HG03196 (cell line): ENCODE data around the gene DMWD.
A peak's percentile ranks its signal among the peaks of the same experiment; 100 is the strongest.

Experiments used
- ATAC-seq: cut with Tn5 transposase; IDR thresholded peaks from one replicate; pipeline ENCODE4 v1.9.1; 2021; ENCODE audit not compliant: unreplicated experiment

The DMWD gene, protein sequence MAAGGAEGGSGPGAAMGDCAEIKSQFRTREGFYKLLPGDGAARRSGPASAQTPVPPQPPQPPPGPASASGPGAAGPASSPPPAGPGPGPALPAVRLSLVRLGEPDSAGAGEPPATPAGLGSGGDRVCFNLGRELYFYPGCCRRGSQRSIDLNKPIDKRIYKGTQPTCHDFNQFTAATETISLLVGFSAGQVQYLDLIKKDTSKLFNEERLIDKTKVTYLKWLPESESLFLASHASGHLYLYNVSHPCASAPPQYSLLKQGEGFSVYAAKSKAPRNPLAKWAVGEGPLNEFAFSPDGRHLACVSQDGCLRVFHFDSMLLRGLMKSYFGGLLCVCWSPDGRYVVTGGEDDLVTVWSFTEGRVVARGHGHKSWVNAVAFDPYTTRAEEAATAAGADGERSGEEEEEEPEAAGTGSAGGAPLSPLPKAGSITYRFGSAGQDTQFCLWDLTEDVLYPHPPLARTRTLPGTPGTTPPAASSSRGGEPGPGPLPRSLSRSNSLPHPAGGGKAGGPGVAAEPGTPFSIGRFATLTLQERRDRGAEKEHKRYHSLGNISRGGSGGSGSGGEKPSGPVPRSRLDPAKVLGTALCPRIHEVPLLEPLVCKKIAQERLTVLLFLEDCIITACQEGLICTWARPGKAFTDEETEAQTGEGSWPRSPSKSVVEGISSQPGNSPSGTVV

DNA sequence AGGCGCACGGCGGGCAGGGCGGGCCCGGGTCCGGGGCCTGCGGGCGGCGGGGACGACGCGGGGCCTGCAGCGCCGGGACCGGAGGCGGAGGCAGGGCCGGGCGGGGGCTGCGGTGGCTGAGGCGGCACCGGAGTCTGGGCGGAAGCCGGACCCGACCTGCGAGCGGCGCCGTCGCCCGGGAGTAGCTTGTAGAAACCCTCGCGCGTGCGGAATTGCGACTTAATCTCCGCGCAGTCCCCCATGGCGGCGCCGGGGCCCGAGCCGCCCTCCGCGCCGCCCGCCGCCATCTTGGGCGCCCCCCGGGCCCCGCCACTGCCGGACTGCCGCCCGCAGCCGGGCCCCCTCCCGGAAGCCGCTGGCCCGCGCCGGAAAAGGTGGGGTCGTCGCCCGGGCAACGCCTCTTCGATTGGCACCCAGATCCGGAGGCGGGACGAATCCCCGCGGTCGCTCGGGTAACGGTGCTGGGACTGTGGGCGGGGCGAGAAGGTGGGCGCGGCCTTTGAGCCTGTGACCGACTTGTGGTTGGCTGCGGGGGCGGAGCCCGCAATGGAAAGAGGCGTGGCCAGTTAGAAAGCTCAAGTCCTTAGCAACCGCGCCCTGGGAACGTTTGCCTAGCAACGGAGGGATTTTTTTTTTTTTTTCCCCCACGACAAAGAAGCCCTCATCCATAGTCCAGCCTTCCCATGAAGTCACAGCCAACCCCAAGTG, at the start of gene DMWD:
DMWD (minus strand) TSS at position 376 of the 708 bp plus-strand sequence; CDS start at position 287, 89 bp downstream.
- ATAC-seq = peak; percentile 95

DNA sequence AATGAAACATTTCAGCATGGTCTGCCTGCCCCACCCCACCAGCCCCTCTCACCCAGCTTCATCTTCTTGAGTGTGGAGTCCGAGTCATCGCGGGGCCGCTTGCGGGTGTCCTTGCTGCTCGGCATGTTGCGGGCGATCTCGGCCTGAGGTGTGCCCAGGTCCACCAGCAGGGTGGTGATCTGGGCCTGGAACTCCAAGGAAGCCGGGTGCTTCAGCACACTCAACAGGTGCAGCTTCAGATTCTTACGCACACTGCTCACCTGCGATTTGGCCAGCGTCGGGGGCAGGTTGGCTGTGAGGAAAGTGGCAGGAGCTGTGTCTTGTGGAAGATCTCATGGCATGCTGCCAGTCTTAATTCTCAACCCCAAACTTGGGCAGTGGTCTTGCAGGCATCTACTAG, 49.6 kb upstream of the DMWD start:
- ATAC-seq = no peak

DNA sequence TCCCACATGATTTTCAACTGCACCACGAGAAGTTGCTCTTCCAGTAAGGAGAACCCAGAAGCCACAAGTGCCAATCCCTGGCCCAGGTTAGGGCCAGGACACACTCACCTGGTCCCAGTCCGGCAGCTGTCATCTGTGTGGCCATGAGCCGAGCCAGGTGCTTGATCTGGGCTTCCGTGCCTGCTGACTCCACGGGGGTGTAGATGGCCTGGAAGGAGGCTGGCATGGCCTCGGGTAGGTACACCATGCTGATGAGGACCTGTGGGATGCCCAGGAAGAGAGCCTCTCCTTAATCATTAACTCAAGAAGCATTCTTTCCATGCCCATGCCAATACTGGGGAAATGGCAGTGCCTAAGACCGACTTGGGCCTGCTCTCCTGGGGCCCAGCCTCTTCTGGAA, 42.3 kb upstream of the DMWD start:
- no peak for ATAC-seq

DNA sequence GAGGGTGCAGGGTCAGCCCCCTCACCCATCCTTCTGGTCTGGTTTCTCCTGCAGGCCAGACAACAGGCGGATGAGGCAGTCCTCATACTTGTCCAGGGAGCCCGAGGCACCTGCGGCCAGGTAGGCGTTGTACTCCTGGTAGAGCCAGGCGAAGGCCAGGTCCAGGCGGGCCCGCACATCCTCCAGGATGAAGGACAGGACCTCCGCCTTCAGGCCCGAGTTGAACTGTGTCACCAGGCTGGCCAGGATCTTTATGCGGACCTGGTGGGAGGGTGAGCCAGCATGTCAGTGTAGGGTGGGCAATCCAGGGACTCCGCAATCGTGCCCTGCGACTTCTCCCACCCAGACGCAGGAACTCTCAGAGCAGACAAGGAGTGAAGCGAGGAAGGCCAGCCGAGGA, 36.3 kb upstream of the DMWD start:
- ATAC-seq = no peak

DNA sequence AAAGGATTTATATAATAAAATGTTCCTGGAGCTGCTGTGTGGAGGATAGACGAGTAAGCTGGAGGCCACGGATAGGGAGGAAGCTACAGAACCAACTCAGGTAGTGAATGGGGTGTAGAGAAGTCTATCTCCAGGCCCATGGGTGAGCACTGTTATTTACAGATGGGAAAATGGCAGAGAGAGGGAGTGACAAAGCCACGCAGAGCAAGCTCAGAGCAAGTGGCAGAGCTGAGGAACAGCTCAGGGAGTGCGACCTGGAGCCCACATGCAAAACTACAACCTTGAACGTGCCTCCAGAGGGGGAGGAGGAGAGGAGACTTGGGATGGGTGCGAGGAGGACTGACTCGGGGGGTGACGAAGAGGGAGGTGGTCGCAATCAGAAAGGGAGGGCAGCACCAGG, 35.9 kb upstream of the DMWD start:
- no peak for ATAC-seq

DNA sequence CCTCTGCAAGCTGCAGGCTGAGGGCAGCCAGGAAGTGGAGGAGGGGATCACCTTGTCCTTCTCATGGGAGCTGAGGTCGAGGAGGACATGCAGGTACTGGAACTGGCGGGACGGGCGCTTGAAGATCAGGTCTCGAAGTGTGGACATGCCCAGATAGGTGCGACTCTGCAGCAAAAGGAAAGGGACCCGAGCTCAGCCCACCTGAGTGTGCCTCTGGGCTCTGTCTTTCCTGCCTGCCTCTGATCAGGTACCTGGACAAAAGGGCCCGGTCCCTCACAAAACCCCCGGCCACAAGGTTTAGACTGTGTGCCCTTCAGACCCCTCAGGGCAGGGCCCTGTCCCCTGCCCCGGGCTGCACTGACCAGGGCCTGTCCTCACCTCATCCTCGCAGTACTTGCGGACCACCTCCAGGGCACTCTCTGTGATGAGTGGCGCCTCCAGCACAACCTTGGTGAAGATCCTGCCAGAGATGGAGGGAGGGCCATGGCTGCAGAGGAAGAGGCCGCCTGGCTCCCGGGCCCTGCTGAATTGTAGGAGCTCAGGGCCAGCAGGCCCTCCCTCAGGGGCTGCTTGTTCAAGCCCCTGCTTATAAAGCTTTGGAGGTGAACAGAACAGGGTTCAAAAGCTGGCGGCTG, 34.9 kb upstream of the DMWD start:
- ATAC-seq = no peak

DNA sequence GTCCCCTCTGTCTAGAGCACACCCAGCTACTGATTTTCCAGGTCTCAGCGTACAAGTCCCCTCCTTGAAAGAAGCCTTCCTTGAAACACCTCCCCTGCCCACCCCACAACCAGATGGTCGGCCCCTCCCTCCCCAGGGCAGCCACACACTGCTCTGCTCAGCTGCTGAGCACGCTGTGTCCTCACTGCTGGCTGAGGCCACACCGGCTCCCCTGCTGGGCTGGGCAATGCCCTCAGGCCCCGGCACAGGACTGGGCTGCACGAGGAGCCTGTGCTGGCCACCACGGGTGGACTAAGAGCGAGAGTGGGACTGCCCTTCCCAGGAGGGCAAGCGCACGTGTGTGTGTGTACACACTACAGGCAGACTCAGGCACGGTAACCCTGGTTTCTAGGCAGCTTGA, 34.3 kb upstream of the DMWD start:
- no peak for ATAC-seq

DNA sequence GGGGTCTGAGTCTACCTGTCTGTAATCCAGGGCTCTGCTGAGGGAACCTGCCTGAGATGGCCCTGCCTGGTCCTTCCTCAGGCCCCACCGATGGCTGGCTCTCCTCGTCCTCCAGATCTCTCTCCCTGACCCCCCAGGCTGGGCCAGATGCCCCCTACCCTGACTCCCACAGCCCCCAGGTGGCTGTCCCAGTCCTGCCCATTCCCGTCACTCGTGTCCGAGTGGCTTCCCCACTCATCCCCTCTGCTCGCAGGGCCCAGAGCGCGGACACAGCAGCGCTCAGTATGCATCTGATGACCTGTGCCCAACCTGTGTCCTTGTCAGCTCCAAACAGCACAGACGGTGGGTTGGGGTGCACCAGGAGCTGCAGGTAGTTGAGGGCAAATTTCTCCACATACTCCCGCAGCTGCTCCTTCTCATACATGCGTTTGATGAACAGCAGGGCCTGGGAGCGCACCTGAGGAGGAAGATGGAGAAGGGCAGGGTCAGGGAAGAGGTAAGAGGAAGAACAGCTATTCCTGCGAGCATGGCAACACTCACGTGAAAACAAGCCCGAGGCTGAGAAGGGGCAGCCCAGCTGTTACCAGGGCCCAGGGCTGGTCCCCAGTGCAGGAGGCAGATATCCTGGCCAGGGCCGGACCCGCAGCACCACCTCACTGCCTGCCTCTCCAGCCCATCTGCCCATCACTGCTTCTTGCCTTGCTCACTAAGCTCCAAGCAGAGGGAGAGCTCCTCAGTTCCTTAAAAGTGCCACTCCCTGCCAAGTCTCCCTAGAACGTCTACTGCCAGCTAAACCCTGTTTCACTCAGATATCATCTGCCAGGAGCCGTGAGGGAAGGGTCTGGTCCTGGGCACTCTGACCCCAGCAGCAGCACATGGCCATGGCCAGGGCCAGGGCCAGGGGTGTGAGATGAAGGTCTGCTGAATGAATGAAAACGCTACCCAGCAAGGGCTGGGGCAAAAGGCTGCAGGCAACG, 33.6 kb upstream of the DMWD start:
- no peak for ATAC-seq

DNA sequence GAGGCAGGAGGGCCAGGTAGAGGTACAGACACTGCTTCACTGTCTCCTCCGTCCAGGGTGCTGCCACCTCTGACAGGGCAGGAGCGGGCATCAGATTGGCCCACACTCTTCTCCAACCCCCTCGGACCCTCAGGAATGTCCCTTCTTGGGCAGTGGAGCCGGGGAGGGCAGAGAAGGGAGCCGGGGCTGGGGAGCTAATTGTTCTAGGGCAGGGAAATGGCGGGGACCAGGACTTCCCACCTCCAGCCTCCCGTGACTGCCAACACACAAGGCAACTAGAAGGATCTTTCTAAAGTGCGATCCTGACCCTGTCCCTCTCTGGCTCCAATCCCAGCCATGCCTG, 32.6 kb upstream of the DMWD start:
- ATAC-seq = no peak

DNA sequence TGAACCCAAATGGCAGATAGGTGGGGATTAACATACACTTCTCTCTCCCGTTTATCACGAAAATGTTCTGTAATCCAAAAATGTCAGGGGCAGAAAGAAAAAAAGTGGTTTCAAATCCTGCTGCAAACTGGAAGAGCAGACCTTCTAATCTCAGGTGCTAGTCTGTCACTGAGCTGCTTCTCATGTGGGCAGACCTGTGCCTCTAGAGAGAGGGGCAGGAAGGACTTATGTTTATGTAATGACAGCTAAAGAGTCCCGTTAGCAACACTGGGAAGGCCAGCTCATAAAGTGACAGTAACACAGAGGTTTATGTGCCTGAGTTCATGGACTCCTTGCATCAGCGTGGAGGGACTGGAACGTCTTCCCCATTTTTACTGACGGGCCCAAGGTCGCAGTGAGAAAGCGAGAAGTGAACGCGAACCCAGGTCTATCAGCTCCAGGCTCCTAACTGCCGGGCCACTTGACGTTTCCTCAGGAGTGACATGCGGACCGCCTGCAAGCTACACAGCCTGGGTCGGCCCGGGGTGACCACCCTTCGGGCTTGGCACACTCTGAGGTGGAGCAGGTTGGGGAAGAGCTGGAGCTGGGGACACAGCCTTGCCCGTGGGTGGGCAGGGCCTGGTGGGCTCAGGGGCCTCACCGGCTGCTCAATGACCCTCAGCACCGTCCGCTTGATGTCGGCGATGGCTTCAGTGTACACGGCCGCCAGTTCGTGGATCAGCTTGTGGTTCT, 32.1 kb upstream of the DMWD start:
- ATAC-seq = no peak

DNA sequence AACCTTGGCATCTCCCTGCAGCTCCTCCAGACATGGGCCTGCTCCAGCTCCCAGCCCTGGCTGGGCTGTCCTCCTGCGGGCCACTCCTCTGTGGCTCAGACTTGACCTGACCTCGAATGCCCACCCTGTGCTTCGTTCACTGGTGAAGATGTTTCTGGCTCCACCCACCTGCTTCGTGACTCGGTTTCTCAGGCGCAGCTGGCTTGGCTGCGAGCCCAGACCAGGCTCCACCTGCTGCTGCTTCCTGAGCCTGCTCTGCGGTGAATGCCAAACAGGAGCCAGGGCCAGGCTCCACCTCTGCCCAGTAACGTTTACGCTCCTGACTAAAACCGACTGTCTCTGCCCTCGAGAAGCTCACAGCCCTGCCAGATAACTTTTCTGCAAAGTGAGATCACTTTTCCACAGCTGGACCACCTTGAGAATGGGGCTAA, 31.4 kb upstream of the DMWD start:
- no peak for ATAC-seq

DNA sequence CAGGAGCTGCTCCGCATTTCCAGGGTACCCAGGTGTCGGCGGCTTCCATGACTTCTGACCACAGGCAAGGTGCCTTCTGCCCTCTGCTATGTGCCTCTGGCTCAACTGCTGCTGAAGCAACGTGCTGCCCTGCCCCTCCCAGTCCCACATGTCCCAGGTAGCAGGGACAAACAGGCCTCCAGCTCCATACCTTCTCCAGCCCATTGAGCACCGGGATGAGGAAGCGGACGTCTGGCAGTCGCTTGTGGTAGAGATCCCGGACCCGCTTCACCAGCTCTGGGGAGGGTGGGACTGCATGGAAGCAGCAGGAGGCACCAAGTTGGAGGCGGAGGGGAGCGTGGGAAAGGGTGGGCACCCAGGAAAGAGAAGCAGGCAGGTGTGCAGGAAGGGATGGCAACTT, 30.5 kb upstream of the DMWD start:
- ATAC-seq = no peak

DNA sequence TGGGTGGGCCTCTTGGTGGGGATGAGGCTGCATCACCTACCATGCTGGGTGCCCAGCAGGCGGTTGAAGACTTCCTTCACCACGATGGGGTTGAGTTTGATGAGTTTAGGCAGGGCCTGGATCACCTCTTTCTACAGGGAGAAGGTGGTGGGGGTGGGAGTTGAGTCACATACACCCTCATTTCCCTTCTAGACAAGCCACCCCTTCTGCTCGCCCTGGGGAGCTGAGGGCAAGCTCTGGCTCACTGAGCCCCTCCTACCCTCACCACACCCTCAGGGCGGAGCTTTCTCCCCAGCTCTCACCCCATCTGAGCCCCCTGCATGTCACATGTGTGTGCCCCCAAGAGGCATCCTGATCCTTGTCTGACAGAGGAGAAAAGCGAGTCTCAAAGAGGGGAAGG, 30.1 kb upstream of the DMWD start:
- no peak for ATAC-seq

DNA sequence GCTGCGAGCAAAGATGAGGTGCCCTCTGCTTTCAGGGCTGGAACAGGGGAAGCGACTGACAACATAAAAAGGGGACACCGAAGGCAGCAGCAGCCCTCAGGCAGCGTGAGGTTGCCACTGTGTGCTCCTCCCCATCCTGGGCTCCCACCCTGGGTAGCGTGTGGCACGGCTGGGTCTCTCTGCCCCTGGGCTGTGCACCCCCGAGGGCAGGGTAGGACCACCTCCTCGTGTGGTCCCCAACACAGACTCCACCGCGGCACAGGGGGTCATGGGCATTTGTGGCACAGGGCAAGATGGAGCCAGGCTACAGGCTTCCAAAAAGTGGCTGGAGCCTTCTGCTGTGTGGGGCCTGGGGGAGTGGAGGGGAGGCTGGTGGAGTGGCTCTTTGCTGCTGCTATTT, 28.9 kb upstream of the DMWD start:
- no peak for ATAC-seq

DNA sequence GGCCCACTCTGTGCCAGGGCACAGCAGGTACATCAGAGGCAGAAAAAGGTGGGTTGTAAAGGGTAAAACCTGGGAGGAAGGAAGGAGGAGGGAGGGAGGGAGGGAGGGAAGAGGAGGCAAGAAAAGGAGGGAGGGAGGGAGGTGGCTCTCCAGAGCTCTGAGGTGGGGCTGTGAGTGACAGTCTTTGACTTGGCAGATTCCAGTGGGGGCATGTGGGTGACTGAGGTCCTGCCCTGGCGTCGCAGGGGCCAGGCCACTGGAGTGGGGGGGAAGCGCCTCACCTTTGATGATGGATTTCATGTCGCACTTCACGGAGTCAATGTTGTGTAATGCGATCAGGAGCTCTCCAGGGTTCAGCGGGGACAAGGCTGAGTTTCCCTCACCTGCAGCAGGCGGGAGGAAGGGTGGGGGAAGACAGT, 28.5 kb upstream of the DMWD start:
- no peak for ATAC-seq

DNA sequence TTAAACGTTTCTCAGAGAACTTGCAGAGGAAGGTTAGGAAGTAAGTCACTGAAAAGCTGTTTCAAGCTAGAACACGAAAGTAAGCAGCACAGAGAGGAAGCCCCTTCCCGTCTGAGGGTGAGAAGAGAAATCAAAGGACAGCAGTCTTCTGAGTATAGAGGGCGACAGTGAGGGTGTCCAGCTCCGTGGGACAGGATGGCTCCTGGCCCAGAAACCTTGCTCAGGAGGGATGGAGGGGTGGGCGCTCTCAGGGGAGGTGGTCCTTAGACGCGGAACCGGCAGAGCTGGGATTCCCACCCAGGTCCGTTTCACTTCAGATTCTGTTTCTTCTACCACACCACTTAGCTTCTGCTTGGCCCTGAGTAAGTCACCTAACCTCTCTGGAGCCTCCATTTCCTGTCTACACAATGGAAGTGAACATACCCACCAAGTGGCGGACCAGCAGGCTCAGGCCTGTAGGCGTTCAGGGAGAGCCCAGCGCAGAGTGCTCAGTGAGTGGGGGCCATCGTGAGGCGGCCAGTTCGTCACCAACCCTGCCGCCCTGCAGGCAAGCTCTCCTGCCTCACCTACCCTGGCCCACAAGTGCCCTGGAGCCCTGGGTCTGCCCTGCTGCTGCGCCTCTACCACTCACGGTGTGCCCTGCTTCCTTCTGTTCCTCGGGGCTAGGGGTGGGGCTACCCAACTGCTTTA, 27.9 kb upstream of the DMWD start:
- no peak for ATAC-seq

DNA sequence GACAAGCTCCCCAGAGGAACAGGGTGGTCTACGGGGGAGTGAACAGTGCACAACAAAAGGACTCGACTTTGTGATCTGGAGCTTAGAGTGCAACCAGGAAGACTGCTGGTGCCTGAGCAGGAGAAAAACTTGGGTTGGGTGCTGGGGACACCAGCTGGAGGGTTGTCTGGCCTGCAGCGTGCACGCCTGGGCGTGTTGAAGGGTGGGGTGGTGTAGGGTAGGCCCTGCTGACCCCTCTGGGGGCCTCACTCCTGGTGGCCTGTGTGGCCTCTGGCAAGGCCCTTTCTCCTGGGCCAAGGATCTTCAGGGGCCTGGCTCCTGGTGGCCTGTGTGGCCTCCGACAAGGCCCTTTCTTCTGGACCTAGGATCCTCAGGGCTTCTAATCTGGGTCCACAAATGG, 27.1 kb upstream of the DMWD start:
- no peak for ATAC-seq

DNA sequence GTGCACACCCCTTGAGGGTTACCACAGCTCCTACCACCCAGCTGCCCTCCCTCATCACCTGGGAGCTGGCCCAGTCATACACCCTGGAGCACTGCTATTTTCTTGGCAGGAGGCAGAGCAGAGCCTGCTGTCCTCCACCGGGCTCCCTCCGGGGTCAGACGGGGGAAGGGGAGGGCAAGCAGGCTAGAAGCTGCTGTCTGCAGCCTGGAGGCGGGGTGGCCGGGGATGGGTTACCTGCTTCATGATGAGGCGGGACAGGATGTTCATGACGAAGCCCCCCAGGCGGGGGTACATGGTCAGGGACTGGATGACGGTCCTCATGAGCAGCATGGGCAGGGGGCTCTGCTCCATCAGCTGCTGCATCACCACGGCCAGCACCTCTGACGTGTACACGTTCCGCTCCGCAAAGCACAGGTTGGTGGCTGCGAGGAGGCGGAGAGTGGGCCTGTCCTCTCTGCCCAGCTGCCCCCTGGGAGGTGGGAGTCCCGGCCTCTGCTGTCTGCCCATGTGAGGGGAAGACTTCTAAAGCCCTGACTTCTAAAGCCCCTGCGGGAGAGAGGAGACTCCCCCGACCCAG, 25.2 kb upstream of the DMWD start:
- ATAC-seq = no peak
